Daoy (cell line): Measurements from ENCODE around the gene CEACAM16. TPM values are rescaled to one million over a fixed set of nuclear protein-coding genes. Genes with fewer than 3 reads are reported as not detected.

ENCODE experiments used
- DNase-seq: peaks from one replicate; pipeline ENCODE4 v3.0.0-alpha.2; 2015; ENCODE audit warnings: low read depth
- total RNA-seq: library from RNA; depleted of rRNA; stranded (reverse); fragments of >200 nt; shearing (Covaris generic); gene quantifications from 2 replicates; pipeline ENCODE4 v1.2.3, GENCODE V29; 2014; rRNA removed

Gene CEACAM16
- total RNA-seq, 1 experiment from 2014 or later: not detected

GRCh38 chr19:44759083-44759804 lies 60.3 kb downstream of the CEACAM16 start:
- DNase-seq: no peak

Other genes starting within 250 kb of the CEACAM16 start
- gene ZNF180, start 198.6 kb upstream of the CEACAM16 start, total RNA-seq: 7.3 and 8.3 TPM in 2 replicates
- gene CEACAM20, start 169.5 kb upstream of the CEACAM16 start, total RNA-seq: not detected in 2 replicates
- gene IGSF23, start 85.6 kb upstream of the CEACAM16 start, total RNA-seq: not detected in 2 replicates
- 74.5 and 78.3 TPM in 2 replicates for gene PVR, start 55.2 kb upstream of the CEACAM16 start, total RNA-seq
- 0.23 and 0.42 TPM in 2 replicates for gene CEACAM19, start 27.7 kb upstream of the CEACAM16 start, total RNA-seq
- gene BCL3, start 49.6 kb downstream of the CEACAM16 start, total RNA-seq: 7.6 and 9.3 TPM in 2 replicates
- not detected in 2 replicates for gene CBLC, start 78.7 kb downstream of the CEACAM16 start, total RNA-seq
- 4.6 and 13.4 TPM in 2 replicates for gene BCAM, start 110.0 kb downstream of the CEACAM16 start, total RNA-seq
- gene NECTIN2, start 147.1 kb downstream of the CEACAM16 start, total RNA-seq: 66.4 and 73.7 TPM in 2 replicates
- gene TOMM40, start 192.1 kb downstream of the CEACAM16 start, total RNA-seq: 170 and 179 TPM in 2 replicates
- gene APOE, start 206.6 kb downstream of the CEACAM16 start, total RNA-seq: 0.86 and 1.6 TPM in 2 replicates
- gene APOC1, start 215.5 kb downstream of the CEACAM16 start, total RNA-seq: 4.4 and 24.5 TPM in 2 replicates
- gene APOC4, start 243.1 kb downstream of the CEACAM16 start, total RNA-seq: not detected in 2 replicates
- not detected in 2 replicates for gene APOC2, start 246.9 kb downstream of the CEACAM16 start, total RNA-seq